ENCODE data around the gene LZTS3. TPM values are rescaled to one million over a fixed set of nuclear protein-coding genes. Genes with fewer than 3 reads are reported as not detected.
A peak's percentile ranks its signal among the peaks of the same experiment; 100 is the strongest.

The LZTS3 gene
- total RNA-seq, 2 experiments from 2014 or later, result 0.42 to 0.53 TPM

DNA sequence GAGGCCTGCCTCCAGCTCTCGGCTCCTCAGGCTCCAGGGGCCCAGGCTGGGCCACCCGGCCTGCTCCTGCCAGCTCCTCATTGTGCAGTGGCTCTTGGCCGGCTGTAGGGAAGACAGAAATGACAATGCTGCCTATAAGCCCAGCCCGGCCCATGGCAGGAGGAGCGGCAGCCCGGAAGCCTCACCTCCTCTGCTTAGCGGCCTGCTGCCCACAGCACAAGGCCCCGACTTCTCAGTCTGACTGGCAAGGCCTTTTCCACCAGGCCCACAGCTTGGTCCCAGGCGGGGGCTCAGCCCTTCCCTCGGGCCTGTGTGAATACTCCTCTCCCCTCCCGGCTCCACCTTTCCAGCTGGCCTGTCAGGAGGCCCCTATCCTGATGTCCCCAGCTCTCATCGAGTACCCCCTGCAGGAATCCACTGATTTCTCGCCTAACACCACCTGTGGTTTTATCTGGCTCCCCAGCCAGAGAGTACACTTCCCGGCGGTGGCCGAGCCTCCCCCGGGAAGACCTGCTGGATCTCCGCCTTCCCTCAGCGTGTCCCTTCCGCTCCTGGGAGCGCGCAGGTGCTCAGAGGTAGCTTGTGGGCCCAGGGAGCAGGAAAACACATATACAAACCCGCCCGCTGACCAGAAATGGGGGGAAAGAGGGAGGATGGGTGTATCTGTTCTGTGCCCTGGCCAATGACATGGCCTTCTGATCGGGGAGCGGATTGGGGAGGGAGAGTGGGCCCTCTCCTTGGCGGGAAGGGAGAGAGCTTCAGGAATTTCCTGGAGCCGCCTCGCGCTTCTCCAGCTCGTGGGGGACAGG lies 30.2 kb upstream of the LZTS3 start:
- Mint-ChIP-seq H3K36me3 (ENCODE audit: low read depth) (peaks cover 31% of the 10 kb centered on the region), H3K4me1 (ENCODE audit: low read depth) (peaks cover 25% of the 10 kb centered on the region), H3K27me3 (ENCODE audit: low read depth) (no peaks in the 10 kb centered on the region), H3K9me3 (ENCODE audit: insufficient read depth) (no peaks in the 10 kb centered on the region), H3K4me3 (peak overlapping the region; percentile 96), H3K27ac (peak overlapping the region; percentile 96)
- ChIA-PET POLR2A (interaction anchor here (0.6 to 1.9 kb wide), 5 partner anchors 10 to 633 kb away, joined by 3 to 9 read pairs (median 4); partner anchors contain the start of genes FASTKD5 and UBOX5), CTCF (interaction anchor here (1.5 to 1.7 kb wide), 2 partner anchors 14 to 17 kb away, joined by 5 to 6 read pairs; no protein-coding TSS in a partner anchor)
- DNase-seq, result peak; percentile 44
- ATAC-seq, result peak; percentile 34

DNA sequence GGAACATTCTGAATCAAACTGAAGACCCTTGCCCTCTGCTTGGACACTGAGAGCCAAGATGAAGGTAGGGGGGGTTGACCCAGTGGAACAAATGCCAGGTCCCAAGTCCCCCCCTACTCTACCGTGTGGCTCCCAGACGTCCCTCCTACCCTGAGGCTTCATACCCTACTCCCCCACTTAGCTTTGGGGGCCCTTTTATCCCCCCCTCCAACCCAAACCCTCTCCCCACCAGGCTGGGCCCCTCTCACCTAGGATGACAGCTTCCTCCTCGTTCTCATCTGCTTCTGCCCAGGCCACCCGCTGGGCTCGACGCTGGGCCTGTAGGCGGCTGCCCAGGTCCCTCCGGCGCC lies 29.6 kb upstream of the LZTS3 start:
- Mint-ChIP-seq H3K9me3 (ENCODE audit: insufficient read depth) (no peaks in the 10 kb centered on the region), H3K36me3 (ENCODE audit: low read depth) (peaks cover 32% of the 10 kb centered on the region), H3K4me3 (peak overlapping the region; percentile 96), H3K27ac (peak overlapping the region; percentile 96), H3K27me3 (ENCODE audit: low read depth) (no peaks in the 10 kb centered on the region), H3K4me1 (ENCODE audit: low read depth) (peaks cover 21% of the 10 kb centered on the region)
- DNase-seq (no peak), ATAC-seq (no peak)
- CTCF ChIA-PET, result interaction anchor here (1.5 to 1.7 kb wide), 2 partner anchors 15 to 17 kb away, joined by 5 to 6 read pairs; no protein-coding TSS in a partner anchor
- POLR2A ChIA-PET, result interaction anchor here (1.0 to 1.9 kb wide), 3 partner anchors 10 to 44 kb away, joined by 4 to 9 read pairs (median 8); partner anchors contain the start of genes FASTKD5 and UBOX5

DNA sequence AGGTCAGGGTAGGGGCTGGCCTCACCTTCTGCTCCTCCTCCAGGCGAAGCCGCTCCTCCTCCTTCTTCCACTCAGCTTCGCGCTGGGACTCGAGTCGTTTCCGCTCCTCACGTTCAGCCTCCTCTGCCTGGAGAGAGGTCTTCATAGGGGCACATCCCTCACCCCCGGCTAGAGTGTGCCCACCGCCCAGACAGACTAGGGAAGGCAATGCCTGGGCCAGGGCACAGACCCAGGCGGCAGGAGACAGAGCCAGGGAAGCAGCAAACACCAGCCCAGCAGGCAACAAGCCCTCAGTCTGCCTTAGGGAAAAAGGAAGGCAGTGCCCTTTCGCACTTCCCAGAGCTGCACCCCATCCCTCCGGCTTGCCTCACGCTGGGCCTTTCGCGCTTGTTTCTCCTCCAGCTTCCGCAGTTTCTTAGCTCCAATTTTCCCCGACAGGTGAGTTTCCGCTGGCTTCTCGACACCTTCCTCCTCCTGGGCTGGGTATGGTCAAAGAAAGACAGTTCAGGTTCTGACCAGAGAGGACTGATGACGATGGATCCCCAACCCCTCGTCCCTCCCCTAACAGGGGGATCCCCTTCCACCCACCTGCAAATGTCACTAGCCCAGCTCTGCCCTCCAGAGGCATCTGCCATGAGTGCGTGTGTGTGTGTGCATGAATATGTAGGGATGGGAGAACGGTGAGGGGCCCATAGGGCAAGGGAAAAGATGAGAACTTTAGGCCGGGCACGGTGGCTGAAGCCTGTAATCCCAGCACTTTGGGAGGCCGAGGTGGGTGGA lies 26.8 kb upstream of the LZTS3 start:
- H3K4me3 Mint-ChIP-seq, result no peak overlapping the region
- no peak overlapping the region for H3K27ac Mint-ChIP-seq
- peaks cover 49% of the 10 kb centered on the region for H3K36me3 Mint-ChIP-seq (ENCODE audit: low read depth)
- ChIA-PET POLR2A (no interaction called here), CTCF (no interaction called here)
- ATAC-seq (no peak), DNase-seq (no peak)
- H3K4me1 Mint-ChIP-seq (ENCODE audit: low read depth), result peaks cover 16% of the 10 kb centered on the region
- H3K9me3 Mint-ChIP-seq (ENCODE audit: insufficient read depth), result no peaks in the 10 kb centered on the region
- H3K27me3 Mint-ChIP-seq (ENCODE audit: low read depth), result no peaks in the 10 kb centered on the region

DNA sequence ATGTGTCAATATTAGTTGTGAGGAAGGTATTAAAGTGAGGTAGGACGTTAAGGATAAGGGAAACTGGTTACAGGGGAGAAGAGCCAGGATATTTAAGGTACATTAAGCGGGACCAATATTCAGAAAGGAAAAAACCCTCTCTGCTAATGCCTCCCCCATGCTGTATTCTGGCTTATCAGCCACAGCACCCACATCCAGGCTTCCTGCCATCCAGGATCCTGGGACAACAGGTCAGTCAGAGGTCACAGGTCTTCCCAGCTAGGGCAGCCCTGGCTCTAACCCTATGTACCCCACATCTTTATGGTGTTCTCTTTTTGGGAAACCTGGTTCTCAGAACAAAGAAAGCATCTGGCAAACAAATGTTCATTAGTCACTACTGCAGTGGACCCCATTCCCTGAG lies 25.9 kb upstream of the LZTS3 start:
- Mint-ChIP-seq H3K27ac (no peak overlapping the region), H3K9me3 (ENCODE audit: insufficient read depth) (no peaks in the 10 kb centered on the region), H3K27me3 (ENCODE audit: low read depth) (no peaks in the 10 kb centered on the region), H3K4me3 (no peak overlapping the region), H3K36me3 (ENCODE audit: low read depth) (peaks cover 52% of the 10 kb centered on the region), H3K4me1 (ENCODE audit: low read depth) (peaks cover 10% of the 10 kb centered on the region)
- ATAC-seq (no peak), DNase-seq (no peak)
- CTCF ChIA-PET, result interaction anchor here (0.6 kb wide), 1 partner anchor 116 kb away, joined by 3 read pairs; no protein-coding TSS in a partner anchor
- POLR2A ChIA-PET, result no interaction called here

DNA sequence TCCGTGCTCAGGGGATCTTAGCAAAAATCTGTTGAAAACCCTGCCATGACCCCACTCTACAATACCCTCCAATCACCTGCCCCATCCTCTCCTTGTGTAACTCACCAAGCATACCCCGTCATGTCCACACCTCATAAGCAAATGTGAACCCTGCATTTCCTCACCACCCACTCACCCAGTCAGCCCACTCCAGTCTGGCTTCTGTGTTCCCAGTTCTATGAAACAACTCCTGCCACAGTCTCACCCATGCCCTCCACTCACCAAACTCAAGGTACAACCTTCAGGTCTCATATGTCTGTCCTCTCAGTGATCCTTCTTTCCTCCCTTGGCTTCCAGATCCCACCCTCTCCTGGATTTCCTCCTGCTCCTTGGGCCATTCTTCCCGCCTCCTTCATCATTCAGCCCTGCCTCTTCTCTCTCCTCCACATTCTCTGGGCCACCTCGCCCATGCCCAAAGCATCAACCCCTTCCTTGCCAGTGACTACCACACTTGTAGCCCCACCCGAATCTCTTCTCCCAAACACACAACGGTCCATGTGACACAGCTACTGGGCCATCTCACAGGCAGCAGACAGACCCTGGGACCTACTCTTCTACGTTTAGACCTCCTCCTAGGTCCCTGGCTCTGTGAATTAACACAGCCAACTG lies 22.4 kb upstream of the LZTS3 start:
- ChIA-PET CTCF (no interaction called here), POLR2A (interaction anchor here (1.2 kb wide), 1 partner anchor 10 kb away, joined by 4 read pairs; no protein-coding TSS in a partner anchor)
- no peak for ATAC-seq
- Mint-ChIP-seq H3K27ac (peak overlapping the region; percentile 25), H3K27me3 (ENCODE audit: low read depth) (no peaks in the 10 kb centered on the region), H3K4me3 (no peak overlapping the region), H3K36me3 (ENCODE audit: low read depth) (peaks cover 65% of the 10 kb centered on the region), H3K4me1 (ENCODE audit: low read depth) (no peaks in the 10 kb centered on the region), H3K9me3 (ENCODE audit: insufficient read depth) (no peaks in the 10 kb centered on the region)
- DNase-seq, result no peak

DNA sequence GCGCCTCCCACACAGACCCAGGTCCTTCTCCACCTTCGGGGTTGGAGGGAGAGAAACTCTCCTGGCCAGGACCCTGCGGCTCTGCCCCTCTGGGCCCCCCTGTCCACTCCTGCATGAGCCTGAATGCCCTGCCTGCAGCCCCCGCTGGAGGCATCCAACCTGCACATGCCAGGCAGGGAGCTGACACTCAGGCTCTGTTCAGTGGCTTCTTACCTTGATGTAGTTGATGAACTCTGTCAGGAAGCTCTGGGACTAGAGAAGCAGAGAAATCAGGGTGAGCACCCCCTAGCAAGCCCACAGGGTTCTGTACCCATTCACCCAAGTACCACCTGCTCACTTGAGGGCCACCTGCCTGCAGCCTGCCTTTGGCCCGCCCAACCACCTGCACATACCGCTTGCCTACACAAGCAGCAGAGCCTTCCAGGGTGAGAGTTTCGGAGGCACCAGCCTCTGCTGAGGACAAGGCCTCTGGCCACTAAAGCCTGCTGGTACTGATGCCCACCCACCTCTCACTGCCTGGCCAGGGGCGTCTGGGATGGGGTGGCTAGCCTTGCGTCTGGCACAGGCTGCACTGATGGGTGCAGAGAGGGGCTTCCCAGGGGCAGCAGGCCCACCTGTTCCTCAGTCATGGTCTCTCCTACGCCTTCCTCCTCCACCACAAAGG lies 21.4 kb upstream of the LZTS3 start:
- Mint-ChIP-seq H3K4me3 (no peak overlapping the region), H3K4me1 (ENCODE audit: low read depth) (no peaks in the 10 kb centered on the region), H3K27me3 (ENCODE audit: low read depth) (no peaks in the 10 kb centered on the region), H3K27ac (no peak overlapping the region), H3K36me3 (ENCODE audit: low read depth) (peaks cover 65% of the 10 kb centered on the region), H3K9me3 (ENCODE audit: insufficient read depth) (no peaks in the 10 kb centered on the region)
- ChIA-PET CTCF (no interaction called here), POLR2A (no interaction called here)
- DNase-seq, result no peak
- no peak for ATAC-seq

DNA sequence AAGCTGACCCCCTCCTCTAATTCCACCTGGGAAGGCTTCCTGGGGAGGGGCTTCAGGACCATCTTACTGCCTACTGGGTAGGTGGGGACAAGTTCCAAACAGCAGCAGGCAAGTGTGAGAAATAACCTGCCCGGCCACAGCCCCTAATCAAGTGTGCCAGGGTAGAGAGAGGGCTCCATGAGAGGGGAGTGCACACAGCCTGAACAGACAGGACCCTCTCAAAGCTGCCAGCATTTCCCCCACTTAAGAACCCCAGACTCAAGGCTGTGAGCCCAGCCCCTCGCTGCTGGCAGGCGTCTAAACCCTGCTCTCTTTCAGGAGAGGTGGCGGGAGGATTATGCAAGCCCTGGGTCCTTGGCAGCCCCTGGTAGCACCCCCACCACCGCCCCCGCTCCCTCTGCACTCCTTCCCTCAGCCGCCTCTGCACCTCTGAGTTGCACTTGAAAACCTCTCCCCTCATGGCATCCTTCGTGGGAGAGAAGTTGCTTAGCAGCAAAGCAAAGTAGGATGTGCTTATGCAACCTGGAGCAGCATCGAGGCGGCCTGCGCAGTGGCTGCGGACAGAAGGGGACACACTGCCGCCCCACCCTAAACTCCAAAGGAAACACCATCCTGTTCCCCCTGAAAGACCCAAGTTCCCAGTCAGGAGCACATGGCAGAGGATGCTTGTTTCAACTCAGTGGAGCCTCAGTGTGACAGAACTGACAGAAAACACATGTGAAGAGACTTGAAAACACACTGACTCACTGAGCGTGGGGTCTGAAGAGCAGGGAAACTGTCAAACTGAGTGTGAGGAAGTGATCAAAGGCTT lies 20.7 kb upstream of the LZTS3 start:
- POLR2A ChIA-PET, result interaction anchor here (2.0 kb wide), 1 partner anchor 9 kb away, joined by 9 read pairs; no protein-coding TSS in a partner anchor
- Mint-ChIP-seq H3K4me3 (no peak overlapping the region), H3K4me1 (ENCODE audit: low read depth) (no peaks in the 10 kb centered on the region), H3K36me3 (ENCODE audit: low read depth) (peaks cover 58% of the 10 kb centered on the region), H3K27me3 (ENCODE audit: low read depth) (no peaks in the 10 kb centered on the region), H3K27ac (no peak overlapping the region), H3K9me3 (ENCODE audit: insufficient read depth) (no peaks in the 10 kb centered on the region)
- no peak for DNase-seq
- ATAC-seq, result no peak
- CTCF ChIA-PET, result no interaction called here

DNA sequence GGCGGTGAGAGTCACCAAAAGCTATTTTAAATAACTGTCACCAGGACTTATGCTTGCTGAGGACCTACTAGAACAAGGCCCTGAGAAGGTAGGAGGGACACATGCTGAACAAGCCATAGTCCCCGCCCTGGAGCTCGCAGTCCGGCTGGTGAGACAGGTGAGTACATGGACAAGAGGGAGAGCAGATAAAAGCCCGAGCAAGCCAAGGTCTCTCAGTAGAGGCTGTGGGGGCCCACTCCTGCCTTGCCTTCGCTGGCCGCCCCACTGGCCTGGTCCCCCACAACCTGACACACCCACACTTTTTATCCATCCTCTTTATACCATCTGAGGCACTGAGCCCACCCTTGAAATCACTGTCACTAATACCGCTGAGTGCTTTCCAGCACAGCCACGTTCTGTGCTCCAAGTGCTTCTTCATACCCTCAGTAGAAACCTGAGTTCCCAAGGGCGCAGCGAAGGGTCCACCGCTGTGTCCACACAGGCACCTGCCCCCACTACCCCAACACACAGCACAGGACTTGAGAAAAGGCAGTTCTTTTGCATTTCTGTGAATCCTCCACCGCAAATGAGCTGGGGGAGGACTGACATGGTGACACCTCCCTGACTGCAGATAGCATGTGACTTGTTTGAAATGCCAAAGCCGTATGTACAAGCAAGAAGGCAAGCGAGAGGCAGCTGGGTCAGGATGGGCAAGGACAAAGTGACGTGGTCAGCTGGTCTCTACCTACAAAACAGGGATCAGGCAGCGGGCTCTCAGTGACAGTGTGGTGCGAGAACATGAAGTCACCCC lies 19.1 kb upstream of the LZTS3 start:
- Mint-ChIP-seq H3K4me1 (ENCODE audit: low read depth) (no peaks in the 10 kb centered on the region), H3K27me3 (ENCODE audit: low read depth) (no peaks in the 10 kb centered on the region), H3K36me3 (ENCODE audit: low read depth) (peaks cover 49% of the 10 kb centered on the region), H3K4me3 (no peak overlapping the region), H3K9me3 (ENCODE audit: insufficient read depth) (no peaks in the 10 kb centered on the region), H3K27ac (no peak overlapping the region)
- ChIA-PET CTCF (no interaction called here), POLR2A (interaction anchor here (2.0 kb wide), 1 partner anchor 11 kb away, joined by 9 read pairs; no protein-coding TSS in a partner anchor)
- ATAC-seq (no peak), DNase-seq (no peak)

DNA sequence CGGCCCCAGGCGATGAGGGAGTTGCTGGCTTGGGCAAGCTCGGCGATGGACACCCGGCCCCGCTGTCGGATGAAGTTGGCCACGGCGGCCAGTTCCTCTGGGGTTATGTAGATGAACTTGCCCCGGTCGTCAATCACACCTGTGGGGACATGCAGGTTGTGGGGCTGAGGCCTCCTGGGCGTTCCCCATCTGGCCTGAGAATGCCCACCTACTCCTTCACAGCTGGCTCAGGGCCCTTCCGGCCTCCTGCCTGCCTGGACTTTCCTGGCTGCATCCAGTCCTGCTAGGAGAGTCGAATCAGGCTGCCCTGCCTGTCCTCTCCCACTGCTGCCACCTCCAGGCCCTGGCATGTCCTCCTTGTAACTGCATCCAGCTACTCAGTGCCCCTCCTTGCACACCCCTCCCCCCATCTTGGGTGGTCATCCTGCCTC lies 17.3 kb upstream of the LZTS3 start:
- Mint-ChIP-seq H3K4me1 (ENCODE audit: low read depth) (no peaks in the 10 kb centered on the region), H3K4me3 (no peak overlapping the region), H3K27ac (no peak overlapping the region), H3K36me3 (ENCODE audit: low read depth) (peaks cover 41% of the 10 kb centered on the region), H3K27me3 (ENCODE audit: low read depth) (no peaks in the 10 kb centered on the region), H3K9me3 (ENCODE audit: insufficient read depth) (no peaks in the 10 kb centered on the region)
- no peak for DNase-seq
- ATAC-seq, result no peak
- ChIA-PET POLR2A (no interaction called here), CTCF (no interaction called here)

DNA sequence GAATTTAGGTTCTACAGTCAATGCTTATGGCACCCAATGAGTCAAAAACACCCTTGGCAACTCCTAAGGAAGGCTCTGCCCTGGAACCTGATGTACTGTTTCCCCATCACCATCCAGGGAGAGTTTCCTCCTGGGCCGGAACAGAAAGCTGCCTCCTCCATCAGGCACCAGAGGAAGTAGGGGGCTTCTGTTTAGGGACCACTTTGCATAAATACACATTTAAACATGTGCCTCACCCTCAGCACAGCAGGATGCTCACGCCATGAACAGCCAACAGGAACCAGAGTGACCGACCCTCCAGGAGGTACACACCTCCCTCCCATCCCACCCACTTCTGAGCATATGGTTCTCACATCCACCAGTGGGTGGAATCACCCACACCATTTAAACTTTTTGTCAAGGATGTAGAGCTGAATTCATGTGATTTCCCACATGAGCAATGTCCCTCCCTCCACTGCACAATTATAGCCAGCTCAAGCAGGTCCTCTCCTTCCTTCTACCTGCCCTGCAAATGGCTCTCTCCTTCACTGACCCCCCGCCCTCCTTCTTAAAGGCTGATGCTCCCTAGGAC lies 16.3 kb upstream of the LZTS3 start:
- DNase-seq, result no peak
- no peak overlapping the region for H3K27ac Mint-ChIP-seq

More for the DNA sequence above, 16.3 kb upstream of the LZTS3 start:
- Mint-ChIP-seq H3K27me3 (ENCODE audit: low read depth) (no peaks in the 10 kb centered on the region), H3K4me3 (no peak overlapping the region), H3K36me3 (ENCODE audit: low read depth) (peaks cover 32% of the 10 kb centered on the region), H3K4me1 (ENCODE audit: low read depth) (no peaks in the 10 kb centered on the region), H3K9me3 (ENCODE audit: insufficient read depth) (no peaks in the 10 kb centered on the region)
- ChIA-PET CTCF (no interaction called here), POLR2A (no interaction called here)
- no peak for ATAC-seq
